ENCODE measurements around the gene NDUFA7.
"Not testable (repeated sequence)": the region's sequence is repeated elsewhere in the genome, so short reads cannot be mapped to it uniquely, and the experiment has no call there.

Gene NDUFA7

DNA sequence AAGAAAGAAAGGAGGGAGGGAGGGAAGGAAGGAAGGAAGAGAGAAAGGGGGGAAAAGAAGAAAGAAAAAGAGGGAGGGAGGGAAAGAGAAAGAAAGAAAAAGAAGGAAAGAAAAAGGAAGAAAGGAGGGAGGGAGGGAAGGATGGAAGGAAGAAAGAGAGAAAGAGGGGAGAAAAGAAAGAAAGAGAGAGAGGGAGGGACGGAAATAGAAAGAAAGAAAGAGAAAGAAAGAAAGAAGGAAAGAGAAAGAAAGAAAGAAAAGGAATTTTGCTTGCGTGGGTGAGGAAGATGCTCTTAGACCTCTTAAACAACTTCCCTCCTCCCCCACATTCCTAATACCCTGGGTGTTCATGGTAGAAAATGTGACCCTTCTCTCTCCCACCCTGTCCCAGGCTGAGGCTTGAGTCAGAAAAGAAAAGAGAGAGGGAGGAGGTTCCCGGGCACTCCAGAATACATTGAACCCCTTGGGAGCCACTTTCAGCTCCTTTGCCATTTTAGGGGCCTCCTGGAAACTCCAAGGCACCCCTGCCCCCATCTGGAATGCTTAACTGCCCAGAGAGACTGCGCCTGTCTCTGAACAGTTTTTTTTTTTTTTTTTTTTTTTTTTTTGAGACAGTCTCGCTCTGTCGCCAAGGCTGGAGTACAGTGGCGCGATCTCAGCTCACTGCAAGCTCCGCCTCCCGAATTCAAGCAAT lies 31.1 kb upstream of the NDUFA7 start:
- peak overlapping the region in 1 of 2 donors; percentile 26 for H3K4me3 ChIP-seq (replicated peaks in 1 of 2; ENCODE audit: low read depth in 2 of 2, low read length in 2 of 2)
- peak; percentile 61 to 65 for DNase-seq (ENCODE audit: low read depth in 2 of 2)
- TF ChIP-seq CTCF (IDR thresholded peaks at IDR 0.05; ENCODE audit: low read depth, low read length): no peak

- DNase-seq (ENCODE audit: low read depth in 2 of 2); H3K4me3 ChIP-seq (replicated peaks in 1 of 2; ENCODE audit: low read depth in 2 of 2, low read length in 2 of 2): not testable (repeated sequence)
Measured at GRCh38 chr19:8349629-8350372, 28.6 kb upstream of the NDUFA7 start.

DNA sequence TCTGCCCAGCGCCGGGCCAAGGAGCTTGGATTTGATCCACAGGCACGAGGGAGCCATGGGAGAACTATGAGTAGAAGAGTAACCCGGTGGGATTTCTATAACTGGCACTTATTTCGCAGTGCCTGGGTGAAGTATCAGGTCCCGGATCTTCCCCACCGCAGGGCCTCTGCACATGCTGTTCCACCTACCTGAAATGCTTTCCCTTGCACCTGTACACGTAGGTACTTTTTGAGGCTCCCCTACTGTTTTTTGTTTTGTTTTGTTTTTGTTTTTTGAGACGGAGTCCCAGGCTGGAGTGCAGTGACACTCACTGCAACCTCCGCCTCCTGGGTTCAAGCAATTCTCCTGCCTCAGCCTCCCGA lies 22.3 kb upstream of the NDUFA7 start:
- no peak for TF ChIP-seq CTCF (IDR thresholded peaks at IDR 0.05; ENCODE audit: low read depth, low read length)
- no peak for DNase-seq (ENCODE audit: low read depth in 2 of 2)
- peak overlapping the region; percentile 43 to 55 for H3K4me3 ChIP-seq (replicated peaks in 1 of 2; ENCODE audit: low read depth in 2 of 2, low read length in 2 of 2)

DNA sequence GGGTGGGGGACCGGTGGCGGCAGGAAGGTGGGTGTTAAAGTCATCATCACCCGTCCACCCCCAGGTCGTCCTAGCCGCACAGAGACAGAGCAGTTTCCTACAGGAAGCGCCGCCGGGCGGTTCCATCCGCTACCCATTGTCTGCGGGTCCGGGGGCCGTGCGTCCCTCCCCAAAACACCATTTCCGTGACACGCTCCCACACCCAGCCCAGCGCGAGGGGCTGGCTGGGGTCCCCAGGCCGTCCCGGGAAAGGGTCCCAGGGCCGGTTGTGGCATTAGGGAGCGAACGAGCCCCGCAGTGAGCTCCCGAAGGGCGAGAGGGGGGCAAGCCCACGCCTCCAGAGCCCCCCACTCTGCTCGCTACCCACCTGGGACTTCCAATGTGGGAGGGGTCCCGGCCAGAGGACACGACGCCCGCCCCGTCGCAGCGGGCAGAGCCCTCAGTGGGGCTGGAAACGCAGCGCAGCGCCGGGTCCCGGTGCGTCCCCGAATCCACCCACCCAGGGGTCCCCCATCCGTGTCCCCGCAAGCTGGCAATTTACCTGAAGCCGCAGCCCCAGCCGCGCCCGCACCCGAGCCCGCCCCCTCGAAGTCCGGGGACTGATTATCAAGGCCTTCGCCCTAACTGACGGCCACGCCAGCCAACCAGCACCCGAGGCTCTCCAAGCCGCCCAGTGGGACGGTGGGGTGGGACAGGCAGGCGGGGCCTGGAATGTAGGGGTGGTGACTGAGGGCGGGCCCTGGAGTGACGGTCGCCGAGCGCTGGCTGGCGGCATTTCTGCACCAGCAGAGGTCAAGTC lies 21.7 kb upstream of the NDUFA7 start, which contains the start of gene KANK3:
Gene KANK3, minus strand, starts transcription at position 579 of the 799 bp plus-strand sequence. CDS start 5,434 bp downstream, outside the sequence.
- DNase-seq (ENCODE audit: low read depth in 2 of 2): peak; percentile 97
- peak within 1 kb of the TSS; percentile 43 to 55 for H3K4me3 ChIP-seq (replicated peaks in 1 of 2; ENCODE audit: low read depth in 2 of 2, low read length in 2 of 2)
- TF ChIP-seq CTCF (IDR thresholded peaks at IDR 0.05; ENCODE audit: low read depth, low read length): no peak

DNA sequence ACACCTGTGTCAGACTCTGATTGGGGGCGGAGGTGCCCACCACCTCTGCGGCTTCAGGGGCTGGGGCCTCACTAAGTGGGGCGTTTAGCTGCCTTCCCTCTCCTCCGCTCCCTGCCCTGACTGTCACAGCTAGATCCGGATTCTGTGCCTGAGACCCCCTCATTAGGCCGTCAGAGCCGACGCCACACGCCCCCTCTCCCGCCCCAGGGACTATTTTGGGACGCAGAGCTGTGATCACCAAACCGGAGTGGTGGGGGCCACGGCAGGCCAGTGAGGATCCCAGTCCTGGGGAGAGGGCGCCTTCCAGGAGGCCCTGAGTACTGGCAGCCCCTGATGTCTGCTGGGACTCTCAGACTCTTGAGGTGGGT lies 21.1 kb upstream of the NDUFA7 start:
- no peak for TF ChIP-seq CTCF (IDR thresholded peaks at IDR 0.05; ENCODE audit: low read depth, low read length)
- peak overlapping the region in 1 of 2 donors; percentile 21 for H3K4me3 ChIP-seq (replicated peaks in 1 of 2; ENCODE audit: low read depth in 2 of 2, low read length in 2 of 2)
- DNase-seq (ENCODE audit: low read depth in 2 of 2): no peak

- not testable (repeated sequence) for H3K4me3 ChIP-seq (replicated peaks in 1 of 2; ENCODE audit: low read depth in 2 of 2, low read length in 2 of 2)
Measured at GRCh38 chr19:8341504-8341903, 20.3 kb upstream of the NDUFA7 start.

GRCh38 chr19:8340341-8341096 lies 19.3 kb upstream of the NDUFA7 start:
- peak; percentile 23 for TF ChIP-seq CTCF (IDR thresholded peaks at IDR 0.05; ENCODE audit: low read depth, low read length)
- DNase-seq (ENCODE audit: low read depth in 2 of 2): peak in 1 of 2 donors; percentile 63
- no peak overlapping the region for H3K4me3 ChIP-seq (replicated peaks in 1 of 2; ENCODE audit: low read depth in 2 of 2, low read length in 2 of 2)

More at GRCh38 chr19:8341504-8341903, 20.3 kb upstream of the NDUFA7 start:
- DNase-seq (ENCODE audit: low read depth in 2 of 2): not testable (repeated sequence)

All from cardiac fibroblast (primary cell).